Small intestine (tissue), 7 donors: ENCODE data around the gene KCNE3. TPM values are rescaled to one million over a fixed set of nuclear protein-coding genes. Genes with fewer than 3 reads are reported as not detected.

ENCODE experiments used
- DNase-seq, 2 donors: peaks; one replicate each; pipeline versions ENCODE4 v3.0.0 to v3.0.0-alpha.2; 2013
- FAIRE-seq: peaks from 2 replicates; lab custom pipeline; 2012; peaks lifted over from hg19 to GRCh38; lab: Jason Lieb, UNC
- H3K27ac ChIP-seq, 3 donors: one replicate each; pipeline ENCODE4 v1.5.1; 2013; ENCODE audit warnings: low read length in 2 of 3, mild to moderate bottlenecking in 2 of 3, control low read depth in 1 of 3, inconsistent platforms in 1 of 3, low read depth in 1 of 3, moderate library complexity in 1 of 3
- H3K27me3 ChIP-seq, 3 donors: one replicate each; pipeline ENCODE4 v1.6.1; 2013; ENCODE audit warnings: low read length in 3 of 3, inconsistent platforms in 1 of 3; ENCODE audit not compliant: control insufficient read depth in 3 of 3, insufficient read depth in 3 of 3
- H3K36me3 ChIP-seq, 3 donors: one replicate each; pipeline ENCODE4 v1.6.1; 2013; ENCODE audit warnings: low read length in 3 of 3, inconsistent platforms in 1 of 3, low read depth in 1 of 3, mild to moderate bottlenecking in 1 of 3, moderate library complexity in 1 of 3; ENCODE audit not compliant: control insufficient read depth in 3 of 3, insufficient read depth in 2 of 3
- H3K4me1 ChIP-seq, 3 donors: one replicate each; pipeline ENCODE4 v1.6.1; 2013; ENCODE audit warnings: low read length in 2 of 3, inconsistent platforms in 1 of 3, low read depth in 1 of 3, mild to moderate bottlenecking in 1 of 3, moderate library complexity in 1 of 3; ENCODE audit not compliant: control insufficient read depth in 3 of 3, insufficient read depth in 2 of 3
- H3K4me3 ChIP-seq, 3 donors: one replicate each; pipeline ENCODE4 v1.5.1; 2013; ENCODE audit warnings: low read length in 3 of 3, control low read depth in 1 of 3, inconsistent platforms in 1 of 3, low read depth in 1 of 3, mild to moderate bottlenecking in 1 of 3, moderate library complexity in 1 of 3
- H3K9me3 ChIP-seq, 2 donors: one replicate each; pipeline ENCODE4 v1.6.1; 2013; ENCODE audit warnings: low read depth in 1 of 2, low read length in 1 of 2; ENCODE audit not compliant: control insufficient read depth in 2 of 2, insufficient read depth in 1 of 2
- WGBS, 3 donors: extraction: QIAGEN DNeasy Blood & Tissue Kit; methylation state at CpG; one replicate each; pipeline ENCODE4 v1.1.7; 2013; 5-methylcytosine and 5-hydroxymethylcytosine counted together
- polyA plus RNA-seq, 4 donors: library from polyadenylated mRNA; stranded (reverse) in 3 of 4; unstranded in 1 of 4; fragments of 200-250 nt in 3 of 4; fragments of 120-200 nt in 1 of 4; gene quantifications; one replicate each; pipeline versions ENCODE4 v1.2.1 to v1.2.3, GENCODE V29; 2013
- donor health status: healthy with polysubstance abuse.
- donor health status: control.
- donor health status: control.
- donor health status: Bipolar disorder and iron deficiency.
- donor health status: healthy.

The KCNE3 gene
- polyA plus RNA-seq, 4 donors = 17.0 to 88.4 (median 29.3) TPM

DNA sequence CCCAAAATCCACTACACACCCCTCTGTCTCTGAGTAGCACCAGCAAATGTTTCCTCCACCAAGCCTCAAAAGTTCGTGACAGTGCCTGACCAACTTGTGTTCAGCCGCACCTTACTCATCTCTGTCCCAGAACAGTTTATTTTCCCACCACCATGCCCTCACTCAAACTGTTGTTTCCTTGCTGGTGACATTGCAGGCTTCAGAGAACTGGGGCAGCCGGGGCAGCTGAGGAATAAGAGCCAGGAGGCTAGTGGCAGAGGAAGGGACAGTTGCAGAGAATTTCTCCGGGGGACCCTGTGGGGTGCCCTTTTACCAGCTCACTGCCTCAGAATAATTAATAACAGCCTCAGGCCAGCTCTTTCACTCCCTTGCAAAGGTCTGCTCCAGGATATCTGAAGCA lies 709 bp upstream of the KCNE3 start:
- Histone ChIP-seq H3K4me3 (no peak overlapping the region), H3K9me3 (no peaks in the 10 kb centered on the region), H3K27ac (peak overlapping the region in 2 of 3 donors; percentile 80 to 86), H3K4me1 (peaks cover 0 to 36% (median 7%) of the 10 kb centered on the region in 3 donors), H3K27me3 (no peaks in the 10 kb centered on the region), H3K36me3 (peaks cover 0 to 10% (median 0%) of the 10 kb centered on the region in 3 donors)
- 29 to 55% (median 53%) methylated on average over 4 of the region's 4 CpGs for whole genome bisulfite sequencing, 3 donors
- FAIRE-seq (no peak), DNase-seq (peak in 1 of 2 donors; percentile 39)

DNA sequence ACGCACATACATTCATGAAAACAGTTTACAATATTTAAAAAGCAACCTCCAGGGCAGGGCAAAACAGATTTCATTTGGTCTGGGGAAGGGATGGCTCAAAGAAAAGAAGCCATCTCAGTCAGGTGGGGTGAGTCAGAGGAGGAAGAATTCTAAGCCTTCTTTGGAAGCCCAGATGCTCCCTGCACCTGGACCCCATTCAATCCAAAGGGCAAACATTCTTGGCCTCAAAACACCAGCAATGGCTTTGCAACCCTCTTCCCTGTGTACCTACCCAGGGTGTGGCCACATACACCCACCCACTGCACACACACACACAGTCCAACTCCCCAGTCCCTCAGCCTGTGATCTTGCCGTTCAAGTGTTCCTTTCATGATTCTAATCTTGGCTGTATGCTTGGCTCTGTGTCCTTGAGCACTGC lies 2.0 kb downstream of the KCNE3 start:
- WGBS, 3 donors = 25 to 42% (median 31%) methylated on average over 2 of the region's 2 CpGs
- H3K4me3 ChIP-seq = no peak overlapping the region
- H3K27ac ChIP-seq = peak overlapping the region in 2 of 3 donors; percentile 86 to 87
- FAIRE-seq (no peak), DNase-seq (peak; percentile 83 to 96)
- peaks cover 0 to 31% (median 0%) of the 10 kb centered on the region in 3 donors for H3K36me3 ChIP-seq
- H3K4me1 ChIP-seq = peaks cover 0 to 62% (median 10%) of the 10 kb centered on the region in 3 donors
- H3K9me3 ChIP-seq = no peaks in the 10 kb centered on the region
- no peaks in the 10 kb centered on the region for H3K27me3 ChIP-seq

DNA sequence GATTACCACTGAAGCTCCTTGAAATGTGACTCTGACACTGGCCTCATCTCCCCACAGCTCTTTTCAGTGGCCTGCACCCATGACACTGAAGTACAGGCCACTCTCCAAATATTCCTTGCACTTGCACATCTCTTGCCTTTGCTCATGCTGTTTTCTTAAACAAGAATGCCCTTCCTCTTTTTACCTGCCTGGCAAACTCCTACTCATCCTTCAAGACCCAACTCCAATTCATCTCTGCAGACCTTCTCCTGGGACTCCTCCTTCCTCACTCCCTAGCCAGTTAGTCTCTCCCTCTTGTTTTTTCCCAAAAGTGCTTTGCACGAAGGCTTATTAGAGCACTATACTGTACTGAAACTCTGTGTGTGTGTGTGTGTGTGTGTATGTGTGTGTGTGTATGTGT lies 2.6 kb downstream of the KCNE3 start:
- 28 to 63% (median 57%) methylated on average over 1 of the region's 1 CpG for WGBS, 3 donors
- no peak for FAIRE-seq

DNA sequence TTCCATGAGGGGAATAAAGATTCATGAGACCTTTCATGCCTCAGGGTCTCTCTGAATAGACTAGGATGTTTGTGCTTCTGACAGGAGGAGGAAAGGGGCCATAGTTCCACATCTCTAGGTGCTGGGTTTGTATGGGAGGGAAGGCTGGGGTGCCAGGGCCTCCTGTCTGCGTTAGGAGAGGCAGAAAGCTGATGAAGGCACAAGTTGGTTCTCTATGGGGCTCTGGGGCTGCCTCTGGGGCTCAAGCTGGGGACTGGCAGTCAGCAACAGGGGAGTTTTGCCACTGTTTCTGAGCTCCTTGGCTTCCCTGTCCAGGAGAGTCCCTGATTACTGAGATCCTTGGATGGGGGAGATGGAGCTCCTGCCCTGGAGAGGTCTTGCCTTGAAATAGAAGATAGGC lies 4.1 kb downstream of the KCNE3 start:
- WGBS, 3 donors = 44 to 61% (median 57%) methylated on average over 1 of the region's 1 CpG
- peak overlapping the region in 1 of 3 donors; percentile 17 for H3K27ac ChIP-seq
- H3K4me1 ChIP-seq = peaks cover 0 to 60% (median 10%) of the 10 kb centered on the region in 3 donors
- H3K4me3 ChIP-seq = no peak overlapping the region
- no peaks in the 10 kb centered on the region for H3K27me3 ChIP-seq
- DNase-seq (no peak), FAIRE-seq (no peak)
- no peaks in the 10 kb centered on the region for H3K9me3 ChIP-seq
- H3K36me3 ChIP-seq = peaks cover 0 to 48% (median 0%) of the 10 kb centered on the region in 3 donors

More for the DNA sequence above, 2.6 kb downstream of the KCNE3 start:
- H3K27me3 ChIP-seq = no peaks in the 10 kb centered on the region
- peaks cover 0 to 35% (median 0%) of the 10 kb centered on the region in 3 donors for H3K36me3 ChIP-seq
- peak overlapping the region in 1 of 3 donors; percentile 6 for H3K4me3 ChIP-seq
- H3K27ac ChIP-seq = peak overlapping the region; percentile 9 to 86 (median 12)
- peaks cover 0 to 62% (median 10%) of the 10 kb centered on the region in 3 donors for H3K4me1 ChIP-seq
- no peaks in the 10 kb centered on the region for H3K9me3 ChIP-seq
- no peak for DNase-seq

DNA sequence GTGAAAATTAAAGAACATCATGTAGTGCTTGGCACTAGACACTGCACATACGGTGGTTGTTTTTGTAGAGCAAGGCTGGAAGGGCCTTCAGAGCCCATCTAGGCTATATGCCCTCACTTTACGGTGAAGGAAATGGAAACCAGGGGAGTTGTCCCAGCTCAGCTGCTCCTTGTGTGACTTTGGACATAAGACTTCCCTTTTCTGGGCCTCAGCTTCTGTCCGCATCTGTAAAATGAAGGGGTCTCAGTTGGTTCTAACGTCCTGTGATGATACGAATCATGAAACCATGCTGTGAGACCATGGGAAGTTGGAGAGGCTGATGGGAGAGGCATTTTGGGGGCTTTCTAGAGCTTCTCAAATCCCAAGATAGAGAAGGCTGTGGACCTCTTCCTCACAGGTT lies 4.7 kb downstream of the KCNE3 start:
- no peaks in the 10 kb centered on the region for H3K27me3 ChIP-seq
- H3K27ac ChIP-seq = peak overlapping the region in 2 of 3 donors; percentile 63 to 69
- no peaks in the 10 kb centered on the region for H3K9me3 ChIP-seq
- WGBS, 3 donors = 52 to 56% (median 55%) methylated on average over 5 of the region's 5 CpGs
- peaks cover 0 to 51% (median 0%) of the 10 kb centered on the region in 3 donors for H3K36me3 ChIP-seq
- H3K4me3 ChIP-seq = no peak overlapping the region
- FAIRE-seq (no peak), DNase-seq (no peak)
- H3K4me1 ChIP-seq = peaks cover 0 to 55% (median 8%) of the 10 kb centered on the region in 3 donors

DNA sequence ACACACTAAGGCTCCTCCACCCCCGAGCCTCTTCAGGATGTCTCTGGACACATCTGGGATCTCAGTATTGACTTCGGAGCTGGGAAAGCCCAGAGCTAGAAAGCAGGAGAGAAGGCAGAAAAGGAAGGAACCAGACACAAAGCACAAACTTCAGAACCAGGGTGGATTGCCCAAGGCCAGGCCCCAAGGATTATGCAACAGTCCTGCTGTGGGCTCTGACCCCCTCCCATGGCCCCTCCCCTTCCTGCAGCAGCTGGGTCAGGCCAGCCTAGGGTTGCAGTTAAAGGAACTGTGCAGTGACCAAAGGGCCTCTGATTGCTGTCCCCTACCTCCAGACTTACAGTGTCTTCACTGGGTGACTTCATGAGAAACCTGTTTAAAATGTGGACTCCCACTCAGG lies 5.3 kb downstream of the KCNE3 start:
- no peaks in the 10 kb centered on the region for H3K9me3 ChIP-seq

DNA sequence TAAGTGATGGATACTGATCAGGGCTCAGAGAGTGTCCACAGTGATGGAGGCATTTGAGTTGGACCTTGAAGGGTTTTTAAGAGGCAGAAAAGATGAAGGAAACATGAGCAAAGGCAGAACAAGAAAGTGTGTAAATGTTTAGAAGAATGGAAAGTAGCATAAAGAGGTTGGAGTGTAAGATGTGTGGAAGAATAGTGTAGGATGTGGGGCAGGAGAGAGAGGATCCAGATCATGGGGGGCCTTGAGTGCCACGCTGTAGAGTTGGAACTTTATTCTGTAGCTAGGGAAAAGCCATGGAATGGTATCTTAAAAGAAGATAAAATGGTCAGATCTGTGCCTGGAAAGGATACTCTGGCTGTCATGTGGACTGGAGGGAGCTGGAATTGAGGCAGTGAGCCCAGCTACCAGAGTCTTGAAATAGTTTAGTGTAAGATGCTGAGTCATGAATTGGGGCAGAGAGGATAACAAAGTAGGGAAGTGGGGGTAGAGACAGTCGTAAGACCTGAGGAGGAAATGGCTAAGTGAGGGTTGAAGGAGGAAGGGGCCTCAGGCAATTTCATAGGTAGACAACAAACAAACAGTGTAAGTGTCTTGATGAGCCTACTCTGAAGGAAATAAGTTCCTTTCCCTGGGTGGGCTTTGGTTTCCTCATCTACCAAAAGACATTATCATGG lies 6.7 kb downstream of the KCNE3 start:
- Histone ChIP-seq H3K4me1 (peaks cover 0 to 46% (median 8%) of the 10 kb centered on the region in 3 donors), H3K27me3 (no peaks in the 10 kb centered on the region), H3K36me3 (peaks cover 3 to 64% (median 12%) of the 10 kb centered on the region in 3 donors), H3K9me3 (no peaks in the 10 kb centered on the region), H3K4me3 (no peak overlapping the region), H3K27ac (peak overlapping the region in 1 of 3 donors; percentile 22)
- WGBS, 3 donors = 56 to 67% (median 56%) methylated on average over 2 of the region's 2 CpGs
- no peak for DNase-seq
- no peak for FAIRE-seq

More for the DNA sequence above, 5.3 kb downstream of the KCNE3 start:
- DNase-seq = peak; percentile 61 to 80
- Histone ChIP-seq H3K36me3 (peaks cover 3 to 56% (median 6%) of the 10 kb centered on the region in 3 donors), H3K4me1 (peaks cover 0 to 53% (median 8%) of the 10 kb centered on the region in 3 donors), H3K4me3 (peak overlapping the region in 1 of 3 donors; percentile 18), H3K27ac (peak overlapping the region; percentile 24 to 69 (median 63)), H3K27me3 (no peaks in the 10 kb centered on the region)
- no peak for FAIRE-seq
- WGBS, 3 donors = 33 to 52% (median 40%) methylated on average over 2 of the region's 2 CpGs

DNA sequence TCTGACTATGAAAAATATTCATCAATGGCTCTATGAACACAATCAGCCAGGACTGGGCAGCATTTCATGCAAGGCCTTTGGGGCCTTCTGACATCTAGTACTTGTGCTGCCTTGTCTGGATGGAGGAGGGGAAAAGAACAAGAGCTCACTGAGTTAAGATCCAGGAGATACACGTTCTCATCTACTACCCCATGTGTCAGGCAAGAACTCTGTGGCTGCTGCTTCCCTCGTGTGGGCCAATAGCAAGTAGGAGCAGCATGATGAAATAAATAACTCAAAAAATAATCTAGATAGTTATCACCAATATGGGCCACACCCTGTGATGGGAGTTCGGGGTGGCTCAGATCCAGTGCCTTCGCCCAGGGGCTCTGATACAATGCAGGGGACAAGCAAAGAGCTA lies 7.3 kb downstream of the KCNE3 start:
- no peak overlapping the region for H3K4me3 ChIP-seq
- H3K4me1 ChIP-seq = peaks cover 0 to 41% (median 8%) of the 10 kb centered on the region in 3 donors
- DNase-seq = no peak
- no peaks in the 10 kb centered on the region for H3K27me3 ChIP-seq
- H3K36me3 ChIP-seq = peaks cover 3 to 64% (median 12%) of the 10 kb centered on the region in 3 donors
- FAIRE-seq = no peak
- H3K9me3 ChIP-seq = no peaks in the 10 kb centered on the region
- H3K27ac ChIP-seq = no peak overlapping the region
- WGBS, 3 donors = 24 to 53% (median 36%) methylated on average over 4 of the region's 4 CpGs
